NT2/D1 (cell line): ENCODE measurements around the gene STS.

Source experiments
- SUZ12 ChIP-seq: IDR thresholded peaks from 2 replicates; pipeline ENCODE4 v1.6.1; 2011; ENCODE audit not compliant: insufficient read length, insufficient read depth; ENCODE audit errors: extremely low read depth
- YY1 ChIP-seq: IDR thresholded peaks from 2 replicates; pipeline ENCODE4 v1.6.1; 2011; ENCODE audit not compliant: insufficient read length, insufficient read depth
- ZNF274 ChIP-seq: IDR thresholded peaks from 2 replicates; pipeline ENCODE4 v1.6.1; 2011; ENCODE audit warnings: mild to moderate bottlenecking, low read depth, low read length

- no peak for TF ChIP-seq SUZ12
- no peak for TF ChIP-seq YY1
- no peak for TF ChIP-seq ZNF274
Observed at GRCh38 chrX:7188672-7189071, 41.2 kb downstream of the STS start.
